ENCODE results near the gene NUDT22.

DNA sequence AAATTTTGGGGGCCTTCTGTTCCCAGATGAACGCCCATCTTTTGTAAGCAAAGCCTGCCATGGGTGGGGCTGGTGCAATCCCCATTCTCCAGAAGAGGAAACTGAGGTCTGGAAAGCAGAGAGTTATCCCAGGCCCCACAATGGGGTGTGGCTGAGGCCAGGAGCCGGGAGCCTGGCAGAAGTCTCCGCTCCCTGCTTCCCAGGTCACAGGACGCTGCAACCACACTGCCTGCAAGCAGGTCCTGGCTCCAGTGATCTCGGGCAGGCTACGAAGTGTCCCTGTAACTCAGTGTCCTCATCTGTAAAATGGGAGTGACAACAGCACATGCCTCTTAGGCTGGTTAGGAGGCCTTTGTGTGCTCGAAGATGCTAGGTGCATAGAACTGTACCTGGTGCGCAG lies 27.0 kb downstream of the NUDT22 start:
- TF ChIP-seq OSR1 (CRISPR knock-in tag; IDR thresholded peaks at IDR 0.05) (no peak), ISL1 (CRISPR knock-in tag; IDR thresholded peaks at IDR 0.05) (no peak), ZFP30 (CRISPR knock-in tag; IDR thresholded peaks at IDR 0.05) (no peak), ZFP3 (CRISPR knock-in tag; IDR thresholded peaks at IDR 0.05) (no peak), ESRRG (CRISPR knock-in tag; IDR thresholded peaks at IDR 0.05) (no peak)
- TF ChIP-seq, protein P1, sequence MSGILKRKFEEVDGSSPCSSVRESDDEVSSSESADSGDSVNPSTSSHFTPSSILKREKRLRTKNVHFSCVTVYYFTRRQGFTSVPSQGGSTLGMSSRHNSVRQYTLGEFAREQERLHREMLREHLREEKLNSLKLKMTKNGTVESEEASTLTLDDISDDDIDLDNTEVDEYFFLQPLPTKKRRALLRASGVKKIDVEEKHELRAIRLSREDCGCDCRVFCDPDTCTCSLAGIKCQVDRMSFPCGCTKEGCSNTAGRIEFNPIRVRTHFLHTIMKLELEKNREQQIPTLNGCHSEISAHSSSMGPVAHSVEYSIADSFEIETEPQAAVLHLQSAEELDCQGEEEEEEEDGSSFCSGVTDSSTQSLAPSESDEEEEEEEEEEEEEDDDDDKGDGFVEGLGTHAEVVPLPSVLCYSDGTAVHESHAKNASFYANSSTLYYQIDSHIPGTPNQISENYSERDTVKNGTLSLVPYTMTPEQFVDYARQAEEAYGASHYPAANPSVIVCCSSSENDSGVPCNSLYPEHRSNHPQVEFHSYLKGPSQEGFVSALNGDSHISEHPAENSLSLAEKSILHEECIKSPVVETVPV (CRISPR knock-in tag; IDR thresholded peaks at IDR 0.05): no peak
- TF ChIP-seq, protein P2, sequence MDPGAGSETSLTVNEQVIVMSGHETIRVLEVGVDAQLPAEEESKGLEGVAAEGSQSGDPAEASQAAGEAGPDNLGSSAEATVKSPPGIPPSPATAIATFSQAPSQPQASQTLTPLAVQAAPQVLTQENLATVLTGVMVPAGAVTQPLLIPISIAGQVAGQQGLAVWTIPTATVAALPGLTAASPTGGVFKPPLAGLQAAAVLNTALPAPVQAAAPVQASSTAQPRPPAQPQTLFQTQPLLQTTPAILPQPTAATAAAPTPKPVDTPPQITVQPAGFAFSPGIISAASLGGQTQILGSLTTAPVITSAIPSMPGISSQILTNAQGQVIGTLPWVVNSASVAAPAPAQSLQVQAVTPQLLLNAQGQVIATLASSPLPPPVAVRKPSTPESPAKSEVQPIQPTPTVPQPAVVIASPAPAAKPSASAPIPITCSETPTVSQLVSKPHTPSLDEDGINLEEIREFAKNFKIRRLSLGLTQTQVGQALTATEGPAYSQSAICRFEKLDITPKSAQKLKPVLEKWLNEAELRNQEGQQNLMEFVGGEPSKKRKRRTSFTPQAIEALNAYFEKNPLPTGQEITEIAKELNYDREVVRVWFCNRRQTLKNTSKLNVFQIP (CRISPR knock-in tag; IDR thresholded peaks at IDR 0.05; ENCODE audit: borderline replicate concordance, low read depth): no peak

Data from SK-N-SH treated with all-trans-retinoic acid at 6 μM for 48 hours (cell line).